ENCODE results near the gene CFAP45. TPM values are rescaled to one million over a fixed set of nuclear protein-coding genes. Genes with fewer than 3 reads are reported as not detected.

The CFAP45 gene
- total RNA-seq, 4 donors from 2014 or later: 0.56 to 0.94 TPM; not detected in 2

GRCh38 chr1:159933347-159933746 lies 33.4 kb upstream of the CFAP45 start:
- Histone ChIP-seq H3K4me3 (replicated peaks in 1 of 3) (no peak overlapping the region), H3K4me1 (peaks cover 0 to 14% of the 10 kb centered on the region in 2 donors), H3K36me3 (no peaks in the 10 kb centered on the region), H3K27me3 (no peaks in the 10 kb centered on the region), H3K27ac (no peak overlapping the region), H3K9me3 (no peaks in the 10 kb centered on the region)
- DNase-seq: no peak
- intact Hi-C loops (cut with DNase I): no loop called here
- TF ChIP-seq CTCF (IDR thresholded peaks at IDR 0.05) (no peak), POLR2A (IDR thresholded peaks at IDR 0.05) (no peak)
- 89 to 94% methylated on average over 4 of the region's 4 CpGs for WGBS, 2 donors

- intact Hi-C loops (cut with DNase I): no loop called here
- H3K9me3 ChIP-seq: no peaks in the 10 kb centered on the region
- TF ChIP-seq CTCF (IDR thresholded peaks at IDR 0.05) (no peak), POLR2A (IDR thresholded peaks at IDR 0.05) (no peak)
- H3K4me1 ChIP-seq: peaks cover 0 to 14% of the 10 kb centered on the region in 2 donors
- no peaks in the 10 kb centered on the region for H3K36me3 ChIP-seq
- no peak overlapping the region for H3K4me3 ChIP-seq (replicated peaks in 1 of 3)
- no peak for DNase-seq
- H3K27ac ChIP-seq: no peak overlapping the region
- H3K27me3 ChIP-seq: no peaks in the 10 kb centered on the region
- 77 to 79% methylated on average over 12 to 14 of the region's 16 CpGs for WGBS, 2 donors
Observed at GRCh38 chr1:159932296-159933285, 32.6 kb upstream of the CFAP45 start.

- 92 to 100% methylated on average over 3 of the region's 3 CpGs for WGBS, 2 donors
- intact Hi-C loops (cut with DNase I): no loop called here
- no peak for DNase-seq
- H3K27me3 ChIP-seq: no peaks in the 10 kb centered on the region
- no peaks in the 10 kb centered on the region for H3K9me3 ChIP-seq
- no peak overlapping the region for H3K4me3 ChIP-seq (replicated peaks in 1 of 3)
- TF ChIP-seq POLR2A (IDR thresholded peaks at IDR 0.05) (no peak), CTCF (IDR thresholded peaks at IDR 0.05) (no peak)
- peaks cover 5 to 14% of the 10 kb centered on the region in 2 donors for H3K4me1 ChIP-seq
- no peaks in the 10 kb centered on the region for H3K36me3 ChIP-seq
- H3K27ac ChIP-seq: no peak overlapping the region
Observed at GRCh38 chr1:159931795-159932173, 31.8 kb upstream of the CFAP45 start.

GRCh38 chr1:159931101-159931794 lies 31.3 kb upstream of the CFAP45 start:
- H3K36me3 ChIP-seq: no peaks in the 10 kb centered on the region
- no peak for TF ChIP-seq POLR2A (IDR thresholded peaks at IDR 0.05)
- no peak for TF ChIP-seq CTCF (IDR thresholded peaks at IDR 0.05)
- 89 to 96% methylated on average over 10 to 11 of the region's 13 CpGs for WGBS, 2 donors
- no peak overlapping the region for H3K27ac ChIP-seq
- no peak for DNase-seq
- H3K9me3 ChIP-seq: no peaks in the 10 kb centered on the region
- intact Hi-C loops (cut with DNase I): no loop called here
- H3K27me3 ChIP-seq: no peaks in the 10 kb centered on the region
- H3K4me1 ChIP-seq: peaks cover 11 to 14% of the 10 kb centered on the region in 2 donors
- H3K4me3 ChIP-seq (replicated peaks in 1 of 3): no peak overlapping the region

- 96 to 97% methylated on average over 6 to 8 of the region's 8 CpGs for WGBS, 2 donors
- H3K36me3 ChIP-seq: no peaks in the 10 kb centered on the region
- no peaks in the 10 kb centered on the region for H3K9me3 ChIP-seq
- no peak for TF ChIP-seq POLR2A (IDR thresholded peaks at IDR 0.05)
- no peak for TF ChIP-seq CTCF (IDR thresholded peaks at IDR 0.05)
- no peak overlapping the region for H3K27ac ChIP-seq
- peaks cover 17% of the 10 kb centered on the region in 2 donors for H3K4me1 ChIP-seq
- no peak overlapping the region for H3K4me3 ChIP-seq (replicated peaks in 1 of 3)
- H3K27me3 ChIP-seq: no peaks in the 10 kb centered on the region
- intact Hi-C loops (cut with DNase I): no loop called here
- DNase-seq: no peak
Observed at GRCh38 chr1:159930634-159931033, 30.7 kb upstream of the CFAP45 start.

All from thyroid gland (tissue), 4 donors.